GM19455 (cell line): ENCODE results near the gene CGB5.
A peak's percentile ranks its signal among the peaks of the same experiment; 100 is the strongest.

Experiments
- ATAC-seq: cut with Tn5 transposase; IDR thresholded peaks from one replicate; pipeline ENCODE4 v1.9.1; 2021; ENCODE audit not compliant: unreplicated experiment

CGB5 gene

GRCh38 chr19:49085020-49085867 lies 41.6 kb downstream of the CGB5 start, which contains the start of gene SNRNP70:
SNRNP70 (plus strand) TSS chr19:49085451; CDS start chr19:49086415, 964 bp downstream.
- ATAC-seq = peak; percentile 83

- ATAC-seq = no peak
Measured at GRCh38 chr19:49085868-49086232, 42.2 kb downstream of the CGB5 start.

- no peak for ATAC-seq
Measured at GRCh38 chr19:49086296-49086695, 42.6 kb downstream of the CGB5 start.

GRCh38 chr19:49091391-49092038 lies 47.9 kb downstream of the CGB5 start:
- ATAC-seq = no peak

- no peak for ATAC-seq
Measured at GRCh38 chr19:49092686-49093085, 49.0 kb downstream of the CGB5 start.
